ENCODE measurements around the gene PIGN.

Gene PIGN

GRCh38 chr18:62205824-62206223 is 19.0 kb upstream of the PIGN start:
- H3K4me1 ChIP-seq (ENCODE audit: control insufficient read depth in 2 of 2, insufficient read depth in 2 of 2, low read length in 2 of 2): peaks cover 8 to 19% of the 10 kb centered on the region in 2 donors
- peak overlapping the region in 1 of 2 donors; percentile 43 for H3K27ac ChIP-seq (ENCODE audit: low read depth in 2 of 2, low read length in 2 of 2)
- no peaks in the 10 kb centered on the region for H3K36me3 ChIP-seq (ENCODE audit: control insufficient read depth in 2 of 2, insufficient read depth in 2 of 2, low read length in 2 of 2)
- H3K9ac ChIP-seq (ENCODE audit: low read depth in 1 of 2, low read length in 2 of 2): no peak overlapping the region
- no peaks in the 10 kb centered on the region for H3K9me3 ChIP-seq (ENCODE audit: control insufficient read depth in 2 of 2, low read length in 2 of 2)
- H3K4me3 ChIP-seq (ENCODE audit: low read length in 2 of 2): no peak overlapping the region
- H3K27me3 ChIP-seq (ENCODE audit: control insufficient read depth in 2 of 2, insufficient read depth in 2 of 2, low read length in 2 of 2): no peaks in the 10 kb centered on the region

DNA sequence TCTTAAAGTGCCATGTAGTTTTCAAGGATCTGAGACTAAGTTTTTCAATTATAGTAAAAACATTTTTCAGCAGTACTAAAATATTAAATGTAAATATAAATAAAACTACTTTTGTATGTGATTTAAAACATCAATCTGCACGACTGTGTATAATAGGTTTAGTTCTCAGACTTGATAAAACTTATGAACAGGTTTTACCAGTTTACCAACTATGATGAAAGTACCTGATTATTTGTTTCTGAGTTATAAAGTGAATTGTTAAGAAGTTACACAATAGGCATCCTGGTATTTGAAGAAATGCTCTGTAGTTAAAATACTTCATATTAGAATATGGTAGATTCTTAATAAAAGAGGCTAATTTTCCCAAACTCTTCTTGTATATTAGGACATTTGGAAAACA is 15.0 kb upstream of the PIGN start:
- Histone ChIP-seq H3K27me3 (ENCODE audit: control insufficient read depth in 2 of 2, insufficient read depth in 2 of 2, low read length in 2 of 2) (no peaks in the 10 kb centered on the region), H3K9ac (ENCODE audit: low read depth in 1 of 2, low read length in 2 of 2) (no peak overlapping the region), H3K4me3 (ENCODE audit: low read length in 2 of 2) (peak overlapping the region in 1 of 2 donors; percentile 15), H3K9me3 (ENCODE audit: control insufficient read depth in 2 of 2, low read length in 2 of 2) (no peaks in the 10 kb centered on the region), H3K27ac (ENCODE audit: low read depth in 2 of 2, low read length in 2 of 2) (peak overlapping the region in 1 of 2 donors; percentile 5), H3K36me3 (ENCODE audit: control insufficient read depth in 2 of 2, insufficient read depth in 2 of 2, low read length in 2 of 2) (no peaks in the 10 kb centered on the region), H3K4me1 (ENCODE audit: control insufficient read depth in 2 of 2, insufficient read depth in 2 of 2, low read length in 2 of 2) (peaks cover 6 to 28% of the 10 kb centered on the region in 2 donors)

DNA sequence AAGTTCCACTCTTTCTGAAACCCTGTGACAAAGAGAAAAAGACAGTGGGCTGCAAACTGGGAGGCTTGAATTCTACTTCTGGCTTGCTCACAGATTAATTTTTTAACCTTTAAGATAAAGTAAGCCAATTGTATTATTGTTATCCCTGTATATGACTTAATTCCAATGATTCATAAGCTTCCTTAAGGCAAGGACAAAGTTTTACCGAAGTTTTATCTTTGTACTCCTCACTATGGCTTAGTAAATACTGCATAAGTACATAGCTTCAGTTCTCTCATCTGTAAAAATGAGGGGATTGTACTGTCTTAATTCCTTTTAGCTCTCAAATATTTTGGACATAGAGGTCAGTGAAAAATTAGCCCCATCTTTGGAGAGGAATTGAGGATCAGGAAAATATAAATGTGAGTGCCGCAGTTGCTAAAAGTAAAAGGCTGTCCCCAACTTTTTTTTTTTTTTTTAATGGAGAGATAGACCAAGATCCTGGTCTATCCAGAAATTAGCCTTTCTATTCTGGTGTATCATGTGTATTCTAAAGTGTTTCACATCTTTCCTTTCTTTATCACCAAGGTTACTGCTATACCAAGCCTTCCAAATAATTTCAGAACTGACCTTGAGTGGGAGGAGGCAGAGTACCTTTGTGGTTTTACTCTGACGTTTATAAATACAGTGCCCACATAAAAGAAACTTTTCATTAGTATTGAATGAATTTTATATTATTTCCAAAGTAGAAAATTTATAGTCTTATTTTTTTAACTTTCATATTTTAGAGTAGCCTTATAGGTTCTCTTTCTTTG is 13.5 kb upstream of the PIGN start:
- H3K27ac ChIP-seq (ENCODE audit: low read depth in 2 of 2, low read length in 2 of 2): peak overlapping the region in 1 of 2 donors; percentile 23
- no peaks in the 10 kb centered on the region for H3K9me3 ChIP-seq (ENCODE audit: control insufficient read depth in 2 of 2, low read length in 2 of 2)
- H3K4me1 ChIP-seq (ENCODE audit: control insufficient read depth in 2 of 2, insufficient read depth in 2 of 2, low read length in 2 of 2): peaks cover 3 to 21% of the 10 kb centered on the region in 2 donors
- no peaks in the 10 kb centered on the region for H3K36me3 ChIP-seq (ENCODE audit: control insufficient read depth in 2 of 2, insufficient read depth in 2 of 2, low read length in 2 of 2)
- H3K27me3 ChIP-seq (ENCODE audit: control insufficient read depth in 2 of 2, insufficient read depth in 2 of 2, low read length in 2 of 2): no peaks in the 10 kb centered on the region
- no peak overlapping the region for H3K9ac ChIP-seq (ENCODE audit: low read depth in 1 of 2, low read length in 2 of 2)
- no peak overlapping the region for H3K4me3 ChIP-seq (ENCODE audit: low read length in 2 of 2)

- H3K36me3 ChIP-seq (ENCODE audit: control insufficient read depth in 2 of 2, insufficient read depth in 2 of 2, low read length in 2 of 2): no peaks in the 10 kb centered on the region
- H3K9ac ChIP-seq (ENCODE audit: low read depth in 1 of 2, low read length in 2 of 2): no peak overlapping the region
- peaks cover 3 to 21% of the 10 kb centered on the region in 2 donors for H3K4me1 ChIP-seq (ENCODE audit: control insufficient read depth in 2 of 2, insufficient read depth in 2 of 2, low read length in 2 of 2)
- H3K27me3 ChIP-seq (ENCODE audit: control insufficient read depth in 2 of 2, insufficient read depth in 2 of 2, low read length in 2 of 2): no peaks in the 10 kb centered on the region
- peak overlapping the region in 1 of 2 donors; percentile 23 for H3K27ac ChIP-seq (ENCODE audit: low read depth in 2 of 2, low read length in 2 of 2)
- no peaks in the 10 kb centered on the region for H3K9me3 ChIP-seq (ENCODE audit: control insufficient read depth in 2 of 2, low read length in 2 of 2)
- no peak overlapping the region for H3K4me3 ChIP-seq (ENCODE audit: low read length in 2 of 2)
Observed at GRCh38 chr18:62199629-62200028, 12.8 kb upstream of the PIGN start.

- H3K4me3 ChIP-seq (ENCODE audit: low read length in 2 of 2): no peak overlapping the region
- no peak overlapping the region for H3K27ac ChIP-seq (ENCODE audit: low read depth in 2 of 2, low read length in 2 of 2)
- no peaks in the 10 kb centered on the region for H3K36me3 ChIP-seq (ENCODE audit: control insufficient read depth in 2 of 2, insufficient read depth in 2 of 2, low read length in 2 of 2)
- peaks cover 3 to 21% of the 10 kb centered on the region in 2 donors for H3K4me1 ChIP-seq (ENCODE audit: control insufficient read depth in 2 of 2, insufficient read depth in 2 of 2, low read length in 2 of 2)
- no peak overlapping the region for H3K9ac ChIP-seq (ENCODE audit: low read depth in 1 of 2, low read length in 2 of 2)
- no peaks in the 10 kb centered on the region for H3K9me3 ChIP-seq (ENCODE audit: control insufficient read depth in 2 of 2, low read length in 2 of 2)
- no peaks in the 10 kb centered on the region for H3K27me3 ChIP-seq (ENCODE audit: control insufficient read depth in 2 of 2, insufficient read depth in 2 of 2, low read length in 2 of 2)
Observed at GRCh38 chr18:62198259-62198658, 11.4 kb upstream of the PIGN start.

GRCh38 chr18:62196980-62197379 is 10.1 kb upstream of the PIGN start:
- no peaks in the 10 kb centered on the region for H3K9me3 ChIP-seq (ENCODE audit: control insufficient read depth in 2 of 2, low read length in 2 of 2)
- H3K27me3 ChIP-seq (ENCODE audit: control insufficient read depth in 2 of 2, insufficient read depth in 2 of 2, low read length in 2 of 2): no peaks in the 10 kb centered on the region
- no peaks in the 10 kb centered on the region for H3K36me3 ChIP-seq (ENCODE audit: control insufficient read depth in 2 of 2, insufficient read depth in 2 of 2, low read length in 2 of 2)
- no peak overlapping the region for H3K4me3 ChIP-seq (ENCODE audit: low read length in 2 of 2)
- H3K27ac ChIP-seq (ENCODE audit: low read depth in 2 of 2, low read length in 2 of 2): peak overlapping the region in 1 of 2 donors; percentile 7
- H3K9ac ChIP-seq (ENCODE audit: low read depth in 1 of 2, low read length in 2 of 2): no peak overlapping the region
- peaks cover 0 to 19% of the 10 kb centered on the region in 2 donors for H3K4me1 ChIP-seq (ENCODE audit: control insufficient read depth in 2 of 2, insufficient read depth in 2 of 2, low read length in 2 of 2)

DNA sequence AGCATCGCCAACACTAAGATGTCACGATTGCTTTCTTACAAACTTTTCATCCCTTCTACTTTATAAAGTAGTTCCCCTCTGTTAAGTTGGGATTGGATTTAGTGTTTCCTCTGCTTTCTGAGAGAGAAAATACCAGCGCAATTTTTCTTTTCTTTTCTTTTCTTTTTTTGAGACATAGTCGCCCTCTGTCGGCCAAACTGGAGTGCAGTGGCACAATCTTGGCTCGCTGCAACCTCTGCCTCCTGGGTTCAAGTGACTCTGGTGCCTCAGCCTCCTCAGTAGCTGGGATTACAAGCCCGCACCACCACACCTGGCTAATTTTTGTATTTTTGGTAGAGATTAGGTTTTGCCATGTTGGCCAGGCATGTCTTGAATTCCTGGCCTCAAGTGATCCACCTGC is 9.2 kb upstream of the PIGN start:
- no peak overlapping the region for H3K9ac ChIP-seq (ENCODE audit: low read depth in 1 of 2, low read length in 2 of 2)
- no peaks in the 10 kb centered on the region for H3K36me3 ChIP-seq (ENCODE audit: control insufficient read depth in 2 of 2, insufficient read depth in 2 of 2, low read length in 2 of 2)
- no peak overlapping the region for H3K4me3 ChIP-seq (ENCODE audit: low read length in 2 of 2)
- H3K9me3 ChIP-seq (ENCODE audit: control insufficient read depth in 2 of 2, low read length in 2 of 2): no peaks in the 10 kb centered on the region
- no peaks in the 10 kb centered on the region for H3K27me3 ChIP-seq (ENCODE audit: control insufficient read depth in 2 of 2, insufficient read depth in 2 of 2, low read length in 2 of 2)
- H3K4me1 ChIP-seq (ENCODE audit: control insufficient read depth in 2 of 2, insufficient read depth in 2 of 2, low read length in 2 of 2): peaks cover 0 to 13% of the 10 kb centered on the region in 2 donors
- H3K27ac ChIP-seq (ENCODE audit: low read depth in 2 of 2, low read length in 2 of 2): no peak overlapping the region

GRCh38 chr18:62189208-62189607 is 2.4 kb upstream of the PIGN start:
- no peak overlapping the region for H3K27ac ChIP-seq (ENCODE audit: low read depth in 2 of 2, low read length in 2 of 2)
- H3K4me3 ChIP-seq (ENCODE audit: low read length in 2 of 2): peak overlapping the region; percentile 93 to 98
- no peaks in the 10 kb centered on the region for H3K27me3 ChIP-seq (ENCODE audit: control insufficient read depth in 2 of 2, insufficient read depth in 2 of 2, low read length in 2 of 2)
- peak overlapping the region; percentile 1 to 79 for H3K9ac ChIP-seq (ENCODE audit: low read depth in 1 of 2, low read length in 2 of 2)
- no peaks in the 10 kb centered on the region for H3K36me3 ChIP-seq (ENCODE audit: control insufficient read depth in 2 of 2, insufficient read depth in 2 of 2, low read length in 2 of 2)
- no peaks in the 10 kb centered on the region for H3K9me3 ChIP-seq (ENCODE audit: control insufficient read depth in 2 of 2, low read length in 2 of 2)
- H3K4me1 ChIP-seq (ENCODE audit: control insufficient read depth in 2 of 2, insufficient read depth in 2 of 2, low read length in 2 of 2): peaks cover 6 to 9% of the 10 kb centered on the region in 2 donors

DNA sequence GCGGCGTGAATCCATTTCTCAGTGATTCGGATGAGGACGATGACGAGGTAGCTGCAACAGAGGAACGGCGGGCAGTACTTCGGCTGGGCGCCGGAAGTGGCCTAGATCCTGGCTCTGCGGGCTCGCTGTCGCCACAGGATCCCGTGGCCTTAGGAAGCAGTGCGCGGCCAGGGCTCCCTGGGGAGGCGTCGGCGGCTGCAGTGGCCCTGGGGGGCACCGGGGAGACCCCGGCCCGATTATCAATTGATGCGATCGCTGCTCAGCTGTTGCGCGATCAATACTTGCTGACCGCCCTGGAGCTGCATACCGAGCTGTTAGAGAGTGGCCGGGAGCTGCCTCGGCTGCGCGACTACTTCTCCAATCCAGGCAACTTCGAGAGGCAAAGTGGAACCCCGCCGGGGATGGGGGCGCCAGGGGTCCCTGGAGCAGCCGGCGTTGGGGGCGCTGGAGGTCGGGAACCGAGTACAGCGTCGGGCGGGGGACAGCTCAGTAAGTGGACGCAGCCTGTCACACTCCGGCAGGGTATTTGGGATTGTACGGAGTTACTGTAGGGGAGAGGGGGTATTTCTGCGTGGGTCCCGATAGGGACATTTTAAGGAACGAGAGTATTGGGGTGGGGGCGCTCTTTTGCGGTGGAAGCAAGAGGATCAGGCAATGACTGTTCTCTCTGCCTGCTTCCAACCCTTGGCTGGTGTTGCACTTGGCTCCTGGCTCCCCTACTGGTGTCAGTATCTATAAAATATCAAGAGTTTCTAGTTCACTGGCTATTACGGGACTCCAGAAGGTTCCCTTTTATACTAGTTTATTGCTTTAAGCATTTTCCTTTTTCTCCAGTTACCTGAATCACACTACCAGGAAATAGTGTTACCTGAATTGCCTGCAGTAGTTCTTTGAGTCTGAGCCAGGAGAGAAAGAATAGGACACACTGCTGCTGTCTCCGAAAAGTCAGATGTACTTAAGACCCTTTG is 971 bp upstream of the PIGN start:
- Histone ChIP-seq H3K36me3 (ENCODE audit: control insufficient read depth in 2 of 2, insufficient read depth in 2 of 2, low read length in 2 of 2) (no peaks in the 10 kb centered on the region), H3K27me3 (ENCODE audit: control insufficient read depth in 2 of 2, insufficient read depth in 2 of 2, low read length in 2 of 2) (no peaks in the 10 kb centered on the region), H3K4me1 (ENCODE audit: control insufficient read depth in 2 of 2, insufficient read depth in 2 of 2, low read length in 2 of 2) (peaks cover 6 to 9% of the 10 kb centered on the region in 2 donors), H3K9ac (ENCODE audit: low read depth in 1 of 2, low read length in 2 of 2) (peak overlapping the region; percentile 79 to 84), H3K9me3 (ENCODE audit: control insufficient read depth in 2 of 2, low read length in 2 of 2) (no peaks in the 10 kb centered on the region), H3K4me3 (ENCODE audit: low read length in 2 of 2) (peak overlapping the region; percentile 93 to 98), H3K27ac (ENCODE audit: low read depth in 2 of 2, low read length in 2 of 2) (peak overlapping the region; percentile 77 to 83)

- H3K27ac ChIP-seq (ENCODE audit: low read depth in 2 of 2, low read length in 2 of 2): peak overlapping the region; percentile 81 to 89
- H3K9me3 ChIP-seq (ENCODE audit: control insufficient read depth in 2 of 2, low read length in 2 of 2): no peaks in the 10 kb centered on the region
- no peaks in the 10 kb centered on the region for H3K36me3 ChIP-seq (ENCODE audit: control insufficient read depth in 2 of 2, insufficient read depth in 2 of 2, low read length in 2 of 2)
- H3K9ac ChIP-seq (ENCODE audit: low read depth in 1 of 2, low read length in 2 of 2): peak overlapping the region; percentile 73 to 94
- H3K4me1 ChIP-seq (ENCODE audit: control insufficient read depth in 2 of 2, insufficient read depth in 2 of 2, low read length in 2 of 2): peaks cover 6 to 9% of the 10 kb centered on the region in 2 donors
- H3K27me3 ChIP-seq (ENCODE audit: control insufficient read depth in 2 of 2, insufficient read depth in 2 of 2, low read length in 2 of 2): no peaks in the 10 kb centered on the region
- H3K4me3 ChIP-seq (ENCODE audit: low read length in 2 of 2): peak overlapping the region; percentile 93 to 98
Observed at GRCh38 chr18:62186499-62186773, 420 bp downstream of the PIGN start.

All from mucosa of rectum (tissue), 2 donors.